PC-9 (cell line): ENCODE measurements around the gene SYNDIG1. TPM values are rescaled to one million over a fixed set of nuclear protein-coding genes. Genes with fewer than 3 reads are reported as not detected.

ENCODE experiments used
- BruUV-seq: library from RNA; stranded (reverse); fragments of 400-500 nt; replicated peaks from 2 replicates; lab custom pipeline; 2021; lab: Mats Ljungman, UMichigan
- CTCF ChIA-PET: fragments of 300-600 bp; sonication (Branson Sonifier 250); formaldehyde crosslinking; loops from one replicate; lab custom pipeline; 2022; ENCODE audit warnings: antibody characterized with exemption; lab: Charles Lee
- POLR2A ChIA-PET: fragments of 300-600 bp; sonication (Branson Sonifier 250); formaldehyde crosslinking; loops from one replicate; lab custom pipeline; 2022; ENCODE audit warnings: antibody characterized with exemption; ENCODE audit not compliant: unreplicated experiment; lab: Charles Lee
- DNase-seq, 2 experiments: peaks; one replicate each; pipeline versions ENCODE4 v3.0.0 to v3.0.0-alpha.2; 2015 to 2022; ENCODE audit warnings: mixed read lengths in 1 of 2
- H2AFZ ChIP-seq: fragments of 200-600 bp; sonication (generic); 2 replicates; pipeline ENCODE4 v1.8.1; 2017; ENCODE audit warnings: antibody characterized with exemption
- H3F3A ChIP-seq: fragments of 200-600 bp; sonication (generic); 2 replicates; pipeline ENCODE4 v1.8.1; 2017; ENCODE audit warnings: antibody characterized with exemption, mild to moderate bottlenecking, low read depth; ENCODE audit not compliant: insufficient read depth
- H3K27ac ChIP-seq: fragments of 200-600 bp; sonication (generic); 2 replicates; pipeline ENCODE4 v1.6.1; 2016; ENCODE audit warnings: mixed run types
- H3K27me3 ChIP-seq: fragments of 200-600 bp; sonication (generic); 2 replicates; pipeline ENCODE4 v1.6.1; 2016; ENCODE audit warnings: low read depth, mixed run types; ENCODE audit not compliant: insufficient read depth
- H3K36me3 ChIP-seq: fragments of 200-600 bp; sonication (generic); 2 replicates; pipeline ENCODE4 v1.6.1; 2016; ENCODE audit warnings: low read depth, mixed run types
- H3K4me1 ChIP-seq: fragments of 200-600 bp; sonication (generic); replicated peaks from 2 replicates; pipeline ENCODE4 v1.6.1; 2016; ENCODE audit warnings: mixed run types; ENCODE audit not compliant: insufficient read depth
- H3K4me2 ChIP-seq: fragments of 200-600 bp; sonication (generic); 2 replicates; pipeline ENCODE4 v1.6.1; 2017; ENCODE audit warnings: mixed run types
- H3K4me3 ChIP-seq: fragments of 200-600 bp; sonication (generic); 2 replicates; pipeline ENCODE4 v1.6.1; 2016; ENCODE audit warnings: mixed run types
- H3K79me2 ChIP-seq: fragments of 200-600 bp; sonication (generic); 2 replicates; pipeline ENCODE4 v1.6.1; 2017; ENCODE audit warnings: low read depth, mixed run types
- H3K9me2 ChIP-seq: fragments of 200-600 bp; sonication (generic); 2 replicates; pipeline ENCODE4 v1.8.1; 2017; ENCODE audit warnings: mild to moderate bottlenecking; ENCODE audit not compliant: insufficient read depth
- H3K9me3 ChIP-seq: fragments of 200-600 bp; sonication (generic); 2 replicates; pipeline ENCODE4 v1.8.1; 2016; ENCODE audit warnings: low read depth; ENCODE audit not compliant: insufficient read depth
- H4K20me1 ChIP-seq: fragments of 200-600 bp; sonication (generic); 2 replicates; pipeline ENCODE4 v1.8.1; 2017; ENCODE audit not compliant: insufficient read depth
- CTCF ChIP-seq: fragments of 200-600 bp; sonication (generic); conservative IDR thresholded peaks from 2 replicates; pipeline ENCODE4 v1.6.1; 2017; ENCODE audit warnings: mixed run types, antibody characterized with exemption, mild to moderate bottlenecking, moderate library complexity
- EZH2 ChIP-seq: fragments of 200-600 bp; sonication (generic); IDR thresholded peaks from 2 replicates; pipeline ENCODE4 v1.8.0; 2017; ENCODE audit warnings: antibody characterized with exemption, low read depth
- intact Hi-C: fragments of 100-400 bp; cut with micrococcal nuclease; formaldehyde crosslinking; loops from one replicate; pipeline ENCODE4 v1.10.0; 2022; ENCODE audit not compliant: unreplicated experiment
- total RNA-seq: library from RNA; stranded (reverse); gene quantifications from 2 replicates; pipeline ENCODE4 v1.2.3, GENCODE V29; 2021

Gene SYNDIG1
- total RNA-seq, 1 experiment from 2014 or later = 0.17 TPM

GRCh38 chr20:24657196-24657595 is 187.8 kb downstream of the SYNDIG1 start:
- Histone ChIP-seq H3K4me1 (peaks cover 22% of the 10 kb centered on the region), H3K27ac (no peak overlapping the region), H2AFZ (no peak overlapping the region), H3F3A (peaks cover 5% of the 10 kb centered on the region; the same call in 1 of the 2 replicates), H3K36me3 (no peaks in the 10 kb centered on the region), H3K27me3 (no peaks in the 10 kb centered on the region), H3K9me3 (no peaks in the 10 kb centered on the region), H3K9me2 (no peaks in the 10 kb centered on the region), H3K79me2 (no peaks in the 10 kb centered on the region), H4K20me1 (no peaks in the 10 kb centered on the region), H3K4me3 (no peak overlapping the region), H3K4me2 (no peak overlapping the region)
- no TSS peak for BruUV-seq
- ChIA-PET POLR2A (no interaction called here), CTCF (no interaction called here)
- intact Hi-C loops = loop anchor here (10.0 kb wide), 1 partner anchor 562 kb away; no protein-coding TSS in a partner anchor
- no peak for TF ChIP-seq CTCF
- no peak for TF ChIP-seq EZH2
- DNase-seq = no peak

GRCh38 chr20:24657878-24658620 is 188.6 kb downstream of the SYNDIG1 start:
- Histone ChIP-seq H3K27ac (no peak overlapping the region), H3K4me2 (no peak overlapping the region), H3K4me1 (peaks cover 13% of the 10 kb centered on the region), H3K27me3 (no peaks in the 10 kb centered on the region), H3K79me2 (no peaks in the 10 kb centered on the region), H3K4me3 (no peak overlapping the region), H3K9me2 (no peaks in the 10 kb centered on the region), H3K9me3 (no peaks in the 10 kb centered on the region), H3K36me3 (no peaks in the 10 kb centered on the region), H4K20me1 (no peaks in the 10 kb centered on the region), H2AFZ (no peak overlapping the region), H3F3A (no peaks in the 10 kb centered on the region)
- TF ChIP-seq CTCF = no peak
- no peak for TF ChIP-seq EZH2
- DNase-seq = no peak
- intact Hi-C loops = loop anchor here (10.0 kb wide), 1 partner anchor 563 kb away; no protein-coding TSS in a partner anchor
- CTCF ChIA-PET = no interaction called here
- BruUV-seq = no TSS peak
- POLR2A ChIA-PET = no interaction called here

- BruUV-seq = no TSS peak
Observed at GRCh38 chr20:24658920-24659660, 189.7 kb downstream of the SYNDIG1 start.

More at GRCh38 chr20:24658920-24659660, 189.7 kb downstream of the SYNDIG1 start:
- 0 out of 2 replicates have a peak, but pooled peaks cover 3% of the 10 kb centered on the region for H3K4me1 ChIP-seq
- H3K9me2 ChIP-seq = no peaks in the 10 kb centered on the region
- H3K27me3 ChIP-seq = no peaks in the 10 kb centered on the region
- no peak for TF ChIP-seq CTCF
- no peak for TF ChIP-seq EZH2
- CTCF ChIA-PET = no interaction called here
- H3K4me3 ChIP-seq = no peak overlapping the region
- no peaks in the 10 kb centered on the region for H4K20me1 ChIP-seq
- H3K9me3 ChIP-seq = no peaks in the 10 kb centered on the region
- no peak for DNase-seq
- POLR2A ChIA-PET = no interaction called here
- intact Hi-C loops = loop anchor here (10.0 kb wide), 1 partner anchor 564 kb away; no protein-coding TSS in a partner anchor
- no peaks in the 10 kb centered on the region for H3K36me3 ChIP-seq
- H3K79me2 ChIP-seq = no peaks in the 10 kb centered on the region
- no peak overlapping the region for H3K27ac ChIP-seq
- H2AFZ ChIP-seq = no peak overlapping the region
- no peaks in the 10 kb centered on the region for H3F3A ChIP-seq
- no peak overlapping the region for H3K4me2 ChIP-seq
